HG03469 (cell line): ENCODE data around the gene POU6F1.
A peak's percentile ranks its signal among the peaks of the same experiment; 100 is the strongest.
"Not testable (repeated sequence)": the region's sequence is repeated elsewhere in the genome, so short reads cannot be mapped to it uniquely, and the experiment has no call there.

Source experiments
- ATAC-seq: cut with Tn5 transposase; IDR thresholded peaks from one replicate; pipeline ENCODE4 v1.9.1; 2021; ENCODE audit warnings: mild to moderate bottlenecking, moderate library complexity, moderate number of reproducible peaks; ENCODE audit not compliant: unreplicated experiment

Gene POU6F1

GRCh38 chr12:51217968-51218606, at the start of gene POU6F1:
Gene POU6F1 (minus strand): TSS chr12:51218062. CDS start chr12:51206836, 11,226 bp downstream.
- ATAC-seq: no peak

GRCh38 chr12:51265024-51265423, 47.2 kb upstream of the POU6F1 start:
- ATAC-seq: no peak

GRCh38 chr12:51264297-51264696, 46.4 kb upstream of the POU6F1 start:
- ATAC-seq: no peak

GRCh38 chr12:51263341-51263740, 45.5 kb upstream of the POU6F1 start:
- no peak for ATAC-seq

- no peak for ATAC-seq
These were observed 44.9 kb upstream of the POU6F1 start for GRCh38 chr12:51262758-51263177.

- not testable (repeated sequence) for ATAC-seq
These were observed 41.7 kb upstream of the POU6F1 start for GRCh38 chr12:51259600-51259999.

- no peak for ATAC-seq
These were observed 36.7 kb upstream of the POU6F1 start for GRCh38 chr12:51254536-51254935.

- no peak for ATAC-seq
These were observed 35.4 kb upstream of the POU6F1 start for GRCh38 chr12:51253276-51253675.

GRCh38 chr12:51247523-51248206, 29.8 kb upstream of the POU6F1 start:
- no peak for ATAC-seq

GRCh38 chr12:51246254-51246853, 28.5 kb upstream of the POU6F1 start:
- no peak for ATAC-seq

- no peak for ATAC-seq
These were observed 27.8 kb upstream of the POU6F1 start for GRCh38 chr12:51245476-51246253.

- no peak for ATAC-seq
These were observed 26.4 kb upstream of the POU6F1 start for GRCh38 chr12:51244269-51244668.

- ATAC-seq: no peak
These were observed 25.0 kb upstream of the POU6F1 start for GRCh38 chr12:51242876-51243275.

GRCh38 chr12:51242120-51242519, 24.3 kb upstream of the POU6F1 start:
- ATAC-seq: no peak

- ATAC-seq: no peak
These were observed 23.1 kb upstream of the POU6F1 start for GRCh38 chr12:51240971-51241370.

- ATAC-seq: peak; percentile 67
These were observed 20.9 kb upstream of the POU6F1 start, which contains the start of gene DAZAP2 for GRCh38 chr12:51238510-51239334. Gene DAZAP2 (plus strand): TSS chr12:51238826. CDS start chr12:51238908, 82 bp downstream.

- no peak for ATAC-seq
These were observed 20.2 kb upstream of the POU6F1 start for GRCh38 chr12:51238037-51238509.

- no peak for ATAC-seq
These were observed 16.7 kb upstream of the POU6F1 start for GRCh38 chr12:51234530-51234929.

- no peak for ATAC-seq
These were observed 14.8 kb upstream of the POU6F1 start for GRCh38 chr12:51232642-51233041.

GRCh38 chr12:51229116-51229809, 11.4 kb upstream of the POU6F1 start:
- no peak for ATAC-seq
